AG04450 (cell line): Measurements from ENCODE around the gene EEPD1. TPM values are rescaled to one million over a fixed set of nuclear protein-coding genes. Genes with fewer than 3 reads are reported as not detected.
"Not testable (repeated sequence)": the region's sequence is repeated elsewhere in the genome, so short reads cannot be mapped to it uniquely, and the experiment has no call there.

ENCODE experiments used
- CTCF ChIA-PET: fragments of 300-600, 350-600 bp; formaldehyde crosslinking; extraction: SDS; loops from one replicate; lab custom pipeline; 2022; ENCODE audit warnings: antibody characterized with exemption, inconsistent platforms; lab: Charles Lee
- POLR2A ChIA-PET: fragments of 350-600 bp; formaldehyde crosslinking; extraction: SDS; loops from one replicate; lab custom pipeline; 2021; ENCODE audit warnings: antibody characterized with exemption, inconsistent platforms; lab: Yijun Ruan, JAX
- DNase-seq: peaks from one replicate; pipeline ENCODE4 v3.0.0-alpha.2; 2011; ENCODE audit warnings: low read depth, low spot score
- H3K27ac ChIP-seq: one replicate; pipeline ENCODE4 v1.5.1; 2012; ENCODE audit warnings: low read depth, low read length, control low read depth
- H3K27me3 ChIP-seq: one replicate; pipeline ENCODE4 v1.6.0; 2012; ENCODE audit warnings: low read length; ENCODE audit not compliant: control insufficient read depth, insufficient read depth
- H3K4me3 ChIP-seq: 2 replicates; pipeline ENCODE4 v1.5.1; 2011; ENCODE audit warnings: mild to moderate bottlenecking, low read depth, low read length, control low read depth
- H3K9me3 ChIP-seq: 2 replicates; pipeline ENCODE4 v1.5.1; 2012; ENCODE audit warnings: low read length; ENCODE audit not compliant: control insufficient read depth, insufficient read depth
- polyA plus RNA-seq: library from polyadenylated mRNA; depleted of rRNA; stranded (reverse); fragments of >200 nt; gene quantifications from 2 replicates; pipeline ENCODE4 v1.2.3, GENCODE V29; 2011
- TF ChIP-seq, protein P1 (sequence below): IDR thresholded peaks from 2 replicates; pipeline ENCODE4 v1.5.1; 2011; ENCODE audit warnings: low read depth, low read length, control low read depth, inconsistent platforms

The EEPD1 gene
- polyA plus RNA-seq, 1 experiment = 21.1 TPM

DNA sequence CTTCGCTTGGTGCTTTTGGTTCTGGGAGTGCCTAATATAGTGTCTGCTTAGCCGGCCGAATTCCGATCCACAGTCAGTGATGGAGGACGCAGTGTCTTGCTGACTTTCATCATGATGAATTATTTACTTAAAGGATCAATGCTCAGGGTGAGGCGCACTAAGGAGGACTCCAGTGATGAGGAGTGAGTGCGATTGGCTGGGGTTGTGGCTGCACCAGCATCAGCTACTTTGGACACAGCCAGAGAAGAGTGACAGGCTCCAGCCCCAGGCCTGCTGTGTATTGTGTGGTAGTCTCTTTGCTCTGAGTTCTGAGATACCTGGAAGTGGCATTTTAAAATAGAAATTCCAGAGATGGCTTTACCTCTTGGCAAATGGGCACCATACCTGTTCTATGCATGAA, 163.3 kb downstream of the EEPD1 start:
- POLR2A ChIA-PET = no interaction called here

DNA sequence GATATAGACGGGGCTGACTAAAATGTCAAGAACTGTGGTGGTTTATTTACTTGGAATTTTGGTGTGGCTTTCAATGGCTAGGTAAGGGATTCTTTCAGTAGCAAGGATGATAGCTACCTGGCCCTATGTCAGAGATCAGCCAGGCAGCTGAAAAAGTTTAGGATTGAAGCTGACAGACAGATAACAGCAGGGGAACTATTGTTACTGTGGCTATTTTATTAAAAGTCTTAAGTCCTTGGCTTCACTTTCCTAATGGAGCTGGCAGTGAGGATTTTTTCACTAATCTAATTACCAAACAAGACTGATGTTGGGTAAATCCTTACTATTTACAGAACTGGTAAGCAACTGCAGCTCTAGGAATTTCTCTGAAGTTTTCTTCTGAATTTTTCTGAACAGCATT, 164.2 kb downstream of the EEPD1 start:
- Histone ChIP-seq H3K27me3 (peaks cover 7% of the 10 kb centered on the region), H3K4me3 (no peak overlapping the region), H3K9me3 (peaks cover 6% of the 10 kb centered on the region), H3K27ac (no peak overlapping the region)
- TF ChIP-seq, protein P1, sequence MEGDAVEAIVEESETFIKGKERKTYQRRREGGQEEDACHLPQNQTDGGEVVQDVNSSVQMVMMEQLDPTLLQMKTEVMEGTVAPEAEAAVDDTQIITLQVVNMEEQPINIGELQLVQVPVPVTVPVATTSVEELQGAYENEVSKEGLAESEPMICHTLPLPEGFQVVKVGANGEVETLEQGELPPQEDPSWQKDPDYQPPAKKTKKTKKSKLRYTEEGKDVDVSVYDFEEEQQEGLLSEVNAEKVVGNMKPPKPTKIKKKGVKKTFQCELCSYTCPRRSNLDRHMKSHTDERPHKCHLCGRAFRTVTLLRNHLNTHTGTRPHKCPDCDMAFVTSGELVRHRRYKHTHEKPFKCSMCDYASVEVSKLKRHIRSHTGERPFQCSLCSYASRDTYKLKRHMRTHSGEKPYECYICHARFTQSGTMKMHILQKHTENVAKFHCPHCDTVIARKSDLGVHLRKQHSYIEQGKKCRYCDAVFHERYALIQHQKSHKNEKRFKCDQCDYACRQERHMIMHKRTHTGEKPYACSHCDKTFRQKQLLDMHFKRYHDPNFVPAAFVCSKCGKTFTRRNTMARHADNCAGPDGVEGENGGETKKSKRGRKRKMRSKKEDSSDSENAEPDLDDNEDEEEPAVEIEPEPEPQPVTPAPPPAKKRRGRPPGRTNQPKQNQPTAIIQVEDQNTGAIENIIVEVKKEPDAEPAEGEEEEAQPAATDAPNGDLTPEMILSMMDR = no peak
- POLR2A ChIA-PET = interaction anchor here (0.6 kb wide), 1 partner anchor 59 kb away, joined by 5 read pairs; no protein-coding TSS in a partner anchor
- no peak for DNase-seq
- CTCF ChIA-PET = interaction anchor here (1.0 to 4.6 kb wide), 8 partner anchors 9 to 400 kb away, joined by 3 to 72 read pairs (median 8); no protein-coding TSS in a partner anchor

More for the DNA sequence above, 163.3 kb downstream of the EEPD1 start:
- Histone ChIP-seq H3K27me3 (peaks cover 7% of the 10 kb centered on the region), H3K27ac (no peak overlapping the region), H3K9me3 (peaks cover 2% of the 10 kb centered on the region; the same call in 1 of the 2 replicates), H3K4me3 (no peak overlapping the region)
- DNase-seq = no peak
- CTCF ChIA-PET = interaction anchor here (1.3 to 4.6 kb wide), 2 partner anchors 12 to 331 kb away, joined by 4 to 33 read pairs; no protein-coding TSS in a partner anchor
- TF ChIP-seq, protein P1 = no peak

DNA sequence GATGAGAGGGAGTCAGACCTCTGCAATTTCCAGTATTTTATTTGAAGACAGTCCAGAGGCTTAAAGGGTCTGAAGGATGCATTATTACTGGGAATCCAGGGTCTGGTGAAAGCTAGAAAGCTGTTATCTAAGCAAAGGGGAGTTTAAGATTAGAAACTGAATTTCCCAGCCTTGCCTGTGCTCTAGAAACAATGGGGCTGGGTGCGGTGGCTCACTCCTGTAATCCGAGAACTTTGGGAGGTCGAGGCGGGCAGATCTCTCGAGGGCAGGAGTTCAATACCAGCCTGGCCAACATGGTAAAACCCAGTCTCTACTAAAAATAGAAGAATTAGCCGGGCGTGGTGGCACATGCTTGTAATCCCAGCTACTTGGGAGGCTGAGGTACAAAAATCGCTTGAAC, 165.1 kb downstream of the EEPD1 start:
- TF ChIP-seq, protein P1 = no peak
- DNase-seq = no peak
- Histone ChIP-seq H3K4me3 (no peak overlapping the region), H3K27ac (no peak overlapping the region), H3K27me3 (peaks cover 7% of the 10 kb centered on the region), H3K9me3 (peaks cover 6% of the 10 kb centered on the region)
- CTCF ChIA-PET = interaction anchor here (0.9 to 4.6 kb wide), 28 partner anchors 8 to 402 kb away, joined by 3 to 72 read pairs (median 7); no protein-coding TSS in a partner anchor
- POLR2A ChIA-PET = no interaction called here

DNA sequence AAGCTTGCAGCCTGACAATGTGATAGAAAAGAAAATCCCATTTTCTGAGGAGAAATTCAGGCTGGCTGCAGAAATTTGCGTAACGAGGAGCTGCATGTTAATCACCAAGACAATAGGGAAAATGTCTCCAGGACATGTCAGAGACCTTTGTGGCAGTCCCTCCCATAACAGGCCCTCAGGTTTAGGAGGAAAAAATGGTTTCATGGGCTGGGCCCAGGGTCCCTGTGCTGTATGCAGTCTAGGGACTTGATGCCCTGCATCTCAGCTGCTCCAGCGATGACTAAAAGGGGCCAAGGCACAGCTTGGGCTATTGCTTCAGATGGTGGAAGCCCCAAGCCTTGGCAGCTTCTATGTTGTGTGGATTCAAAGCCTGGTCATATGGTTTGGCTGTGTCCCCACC, 168.2 kb downstream of the EEPD1 start:
- CTCF ChIA-PET = interaction anchor here (0.7 to 0.9 kb wide), 2 partner anchors 192 to 265 kb away, joined by 3 read pairs; no protein-coding TSS in a partner anchor

DNA sequence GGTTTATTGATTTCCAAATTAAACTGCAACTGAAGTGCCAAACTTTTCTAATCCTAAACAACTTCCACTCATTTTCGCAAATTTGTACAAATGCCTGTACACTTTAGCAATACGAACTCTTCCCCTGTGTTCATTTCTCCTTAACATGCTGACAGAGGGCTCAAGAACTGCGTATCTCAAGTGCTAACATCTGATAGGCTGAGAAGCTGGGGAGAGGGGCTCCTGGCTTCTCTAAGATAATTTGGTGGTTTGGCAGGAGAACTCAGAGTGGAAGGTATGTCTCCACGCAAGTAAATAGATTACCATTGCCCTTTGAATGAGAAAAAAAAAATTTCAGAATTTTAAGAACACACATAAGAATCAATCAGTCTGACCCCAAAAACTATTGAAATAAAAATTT, 183.3 kb downstream of the EEPD1 start:
- TF ChIP-seq, protein P1 = no peak
- Histone ChIP-seq H3K27ac (no peak overlapping the region), H3K9me3 (peaks cover 6% of the 10 kb centered on the region; the same call in 1 of the 2 replicates), H3K27me3 (peaks cover 8% of the 10 kb centered on the region), H3K4me3 (no peak overlapping the region)
- ChIA-PET POLR2A (no interaction called here), CTCF (no interaction called here)
- DNase-seq = no peak

More for the DNA sequence above, 168.2 kb downstream of the EEPD1 start:
- H3K27ac ChIP-seq, POLR2A ChIA-PET, DNase-seq, H3K9me3 ChIP-seq, H3K4me3 ChIP-seq, H3K27me3 ChIP-seq: not testable (repeated sequence)
